H9 (cell line): ENCODE measurements around the gene DSN1. TPM values are rescaled to one million over a fixed set of nuclear protein-coding genes. Genes with fewer than 3 reads are reported as not detected.

ENCODE experiments used
- DNase-seq: peaks from one replicate; pipeline ENCODE4 v3.0.0-alpha.2; 2017
- H2AFZ ChIP-seq: one replicate; pipeline ENCODE4 v1.6.1; 2013; ENCODE audit warnings: mild to moderate bottlenecking, low read length, control low read depth, moderate library complexity
- H2AK5ac ChIP-seq: 2 replicates; pipeline ENCODE4 v1.6.1; 2013; ENCODE audit warnings: low read length, control low read depth, mixed read lengths; ENCODE audit not compliant: insufficient read length
- H2BK120ac ChIP-seq: one replicate; pipeline ENCODE4 v1.6.1; 2013; ENCODE audit warnings: low read depth, mild to moderate bottlenecking, low read length, control low read depth, inconsistent platforms; ENCODE audit not compliant: poor library complexity, severe bottlenecking
- H2BK12ac ChIP-seq: 2 replicates; pipeline ENCODE4 v1.6.1; 2013; ENCODE audit warnings: low read length, control low read depth, mixed read lengths, low read depth; ENCODE audit not compliant: insufficient read length
- H2BK15ac ChIP-seq: 2 replicates; pipeline ENCODE4 v1.6.1; 2013; ENCODE audit warnings: low read depth, low read length, control low read depth
- H2BK20ac ChIP-seq: one replicate; pipeline ENCODE4 v1.6.1; 2013; ENCODE audit warnings: low read depth, mild to moderate bottlenecking, low read length, control low read depth, inconsistent platforms; ENCODE audit not compliant: poor library complexity, severe bottlenecking
- H2BK5ac ChIP-seq: 2 replicates; pipeline ENCODE4 v1.6.1; 2013; ENCODE audit warnings: low read length, control low read depth, mixed read lengths; ENCODE audit not compliant: insufficient read length
- H3K14ac ChIP-seq: 2 replicates; pipeline ENCODE4 v1.6.1; 2013; ENCODE audit warnings: low read length, control low read depth; ENCODE audit not compliant: insufficient read depth
- H3K18ac ChIP-seq: 2 replicates; pipeline ENCODE4 v1.6.1; 2013; ENCODE audit warnings: low read depth, mild to moderate bottlenecking, mixed read lengths, low read length, control low read depth; ENCODE audit not compliant: insufficient read length
- H3K23ac ChIP-seq: 2 replicates; pipeline ENCODE4 v1.6.1; 2013; ENCODE audit warnings: low read length, control low read depth, mixed read lengths, low read depth; ENCODE audit not compliant: insufficient read length
- H3K23me2 ChIP-seq: 2 replicates; pipeline ENCODE4 v1.6.1; 2013; ENCODE audit warnings: low read depth, mild to moderate bottlenecking, mixed read lengths, low read length, control low read depth; ENCODE audit not compliant: insufficient read length, poor library complexity, severe bottlenecking
- H3K27ac ChIP-seq: 2 replicates; pipeline ENCODE4 v1.5.1; 2013; ENCODE audit warnings: low read length, control low read depth, mixed read lengths, low read depth; ENCODE audit not compliant: insufficient read length
- H3K27me3 ChIP-seq: 2 replicates; pipeline ENCODE4 v1.6.1; 2013; ENCODE audit warnings: low read length, control low read depth, inconsistent platforms; ENCODE audit not compliant: insufficient read depth
- H3K4ac ChIP-seq: 2 replicates; pipeline ENCODE4 v1.6.1; 2013; ENCODE audit warnings: low read depth, mild to moderate bottlenecking, control low read depth, inconsistent platforms, low read length, moderate library complexity
- H3K4me1 ChIP-seq: 2 replicates; pipeline ENCODE4 v1.6.1; 2013; ENCODE audit warnings: low read length, control low read depth, inconsistent platforms; ENCODE audit not compliant: insufficient read depth
- H3K4me2 ChIP-seq: 2 replicates; pipeline ENCODE4 v1.6.1; 2013; ENCODE audit warnings: low read length, control low read depth, mixed read lengths; ENCODE audit not compliant: insufficient read length, insufficient read depth
- H3K56ac ChIP-seq: 2 replicates; pipeline ENCODE4 v1.6.1; 2013; ENCODE audit warnings: low read depth, mild to moderate bottlenecking, mixed read lengths, low read length, control low read depth; ENCODE audit not compliant: insufficient read length
- H3K79me1 ChIP-seq: 2 replicates; pipeline ENCODE4 v1.6.1; 2013; ENCODE audit warnings: low read depth, mild to moderate bottlenecking, moderate library complexity, low read length, control low read depth, inconsistent platforms; ENCODE audit not compliant: insufficient read depth, poor library complexity, severe bottlenecking
- H3K79me2 ChIP-seq: 2 replicates; pipeline ENCODE4 v1.6.1; 2013; ENCODE audit warnings: low read length, control low read depth, inconsistent platforms; ENCODE audit not compliant: insufficient read depth
- H3K9ac ChIP-seq: 2 replicates; pipeline ENCODE4 v1.6.1; 2013; ENCODE audit warnings: low read length, control low read depth, mixed read lengths; ENCODE audit not compliant: insufficient read length; ENCODE audit errors: extremely low read depth
- H3K9me3 ChIP-seq: one replicate; pipeline ENCODE4 v1.6.1; 2013; ENCODE audit warnings: low read depth, low read length, inconsistent platforms; ENCODE audit not compliant: control insufficient read depth
- H3T11ph ChIP-seq: one replicate; pipeline ENCODE4 v1.6.1; 2013; ENCODE audit warnings: mild to moderate bottlenecking, low read length, control low read depth, inconsistent platforms
- H4K20me1 ChIP-seq: one replicate; pipeline ENCODE4 v1.6.1; 2013; ENCODE audit not compliant: control insufficient read depth, insufficient read length, insufficient read depth
- H4K5ac ChIP-seq: 2 replicates; pipeline ENCODE4 v1.6.1; 2013; ENCODE audit warnings: low read depth, mild to moderate bottlenecking, mixed read lengths, low read length, control low read depth; ENCODE audit not compliant: insufficient read length
- H4K8ac ChIP-seq: replicated peaks from 2 replicates; pipeline ENCODE4 v1.6.1; 2013; ENCODE audit warnings: low read length, control low read depth, mixed read lengths, low read depth; ENCODE audit not compliant: insufficient read length
- H4K91ac ChIP-seq: 2 replicates; pipeline ENCODE4 v1.6.1; 2013; ENCODE audit warnings: low read depth, mild to moderate bottlenecking, moderate library complexity, mixed read lengths, low read length, control low read depth; ENCODE audit not compliant: insufficient read length
- H3K27ac Mint-ChIP-seq, 3 experiments: 2 replicates in 2 of 3; 3 replicates in 1 of 3; pipeline ENCODE4 v1.8.0; 2020 to 2021; ENCODE audit warnings: mixed read lengths in 3 of 3, mild to moderate bottlenecking in 1 of 3, moderate library complexity in 1 of 3
- H3K27me3 Mint-ChIP-seq: 2 replicates; pipeline ENCODE4 v1.8.0; 2021; ENCODE audit warnings: low read depth, mild to moderate bottlenecking, moderate library complexity, mixed read lengths
- H3K36me3 Mint-ChIP-seq, 3 experiments: 2 replicates in 2 of 3; 3 replicates in 1 of 3; pipeline ENCODE4 v1.8.0; 2020 to 2021; ENCODE audit warnings: low read depth in 3 of 3, mixed read lengths in 3 of 3; ENCODE audit not compliant: insufficient read depth in 1 of 3
- H3K4me1 Mint-ChIP-seq, 2 experiments: 2 replicates each; pipeline ENCODE4 v1.8.0; 2020; ENCODE audit warnings: mixed read lengths in 2 of 2
- H3K4me3 Mint-ChIP-seq, 2 experiments: 2 replicates in 1 of 2; 3 replicates in 1 of 2; pipeline ENCODE4 v1.8.0; 2020 to 2021; ENCODE audit warnings: mild to moderate bottlenecking in 2 of 2, mixed read lengths in 2 of 2, moderate library complexity in 1 of 2
- H3K9me3 Mint-ChIP-seq, 2 experiments: 2 replicates in 1 of 2; 3 replicates in 1 of 2; pipeline ENCODE4 v1.8.0; 2020; ENCODE audit warnings: mild to moderate bottlenecking in 2 of 2, mixed read lengths in 2 of 2, moderate library complexity in 1 of 2
- CTCF ChIP-seq: fragments of 200-600 bp; sonication (generic); conservative IDR thresholded peaks from 3 replicates; pipeline ENCODE4 v1.8.0; 2021; ENCODE audit warnings: antibody characterized with exemption, mild to moderate bottlenecking
- WGBS: extraction: QIAGEN DNeasy Blood & Tissue Kit; methylation state at CpG from one replicate; pipeline ENCODE4 v1.1.7; 2013; ENCODE audit warnings: missing lambda C conversion rate, low lambda C conversion rate, mixed read lengths; ENCODE audit not compliant: insufficient read length; ENCODE audit errors: extremely low coverage; 5-methylcytosine and 5-hydroxymethylcytosine counted together
- total RNA-seq: library from RNA; stranded (reverse); gene quantifications from 2 replicates; pipeline ENCODE4 v1.2.1, GENCODE V29; 2021

Gene DSN1
- total RNA-seq, 1 experiment from 2014 or later, result 22.8 TPM

DNA sequence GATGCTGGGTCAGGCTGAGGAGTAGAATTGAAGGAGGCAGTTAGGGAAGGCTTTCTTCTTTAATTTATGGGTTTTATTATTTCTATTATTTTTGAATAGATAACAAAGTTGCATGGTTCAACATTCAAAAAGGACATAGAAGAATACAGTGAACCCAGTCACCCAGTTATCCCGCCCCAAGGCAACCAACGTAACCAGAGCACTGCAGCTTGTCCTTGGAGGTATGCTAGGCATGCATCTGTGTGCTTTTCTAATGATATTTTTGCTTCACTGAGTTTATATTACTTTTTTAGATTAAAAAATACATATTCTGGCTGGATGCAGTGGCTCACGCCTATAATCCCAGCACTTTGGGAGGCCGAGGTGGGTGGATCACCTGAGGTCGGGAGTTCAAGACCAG lies 47.4 kb upstream of the DSN1 start:
- Mint-ChIP-seq H3K9me3 (no peaks in the 10 kb centered on the region), H3K27ac (no peak overlapping the region), H3K4me3 (no peak overlapping the region), H3K36me3 (peaks cover 6 to 48% (median 44%) of the 10 kb centered on the region in 3 experiments; a peak in 6 of 7 replicates), H3K4me1 (peaks cover 18 to 23% of the 10 kb centered on the region in 2 experiments), H3K27me3 (no peaks in the 10 kb centered on the region)
- Histone ChIP-seq H3K14ac (no peak overlapping the region), H3K79me1 (no peaks in the 10 kb centered on the region), H2AK5ac (no peak overlapping the region), H4K5ac (no peak overlapping the region), H2BK12ac (no peak overlapping the region), H3K18ac (no peak overlapping the region), H3K9ac (no peak overlapping the region), H3T11ph (no peak overlapping the region), H3K4me1 (no peaks in the 10 kb centered on the region), H2BK120ac (no peak overlapping the region), H2AFZ (no peak overlapping the region), H3K4me2 (no peak overlapping the region), H4K8ac (no peak overlapping the region), H3K23ac (no peak overlapping the region), H4K91ac (no peak overlapping the region), H3K23me2 (no peaks in the 10 kb centered on the region), H2BK15ac (no peak overlapping the region), H3K79me2 (no peaks in the 10 kb centered on the region), H2BK5ac (no peak overlapping the region), H4K20me1 (no peaks in the 10 kb centered on the region), H3K4ac (no peak overlapping the region), H3K27ac (no peak overlapping the region), H3K56ac (no peak overlapping the region), H2BK20ac (no peak overlapping the region), H3K27me3 (no peaks in the 10 kb centered on the region), H3K9me3 (no peaks in the 10 kb centered on the region)
- TF ChIP-seq CTCF, result no peak
- WGBS, result no CpG with 5 or more reads among the region's 5 CpGs
- no peak for DNase-seq
